DND-41 (cell line): ENCODE data around the gene ADCY9.

ENCODE experiments used
- ATAC-seq: fragments of 200-7000 bp; cut with Tn5 transposase; 3 replicates; pipeline ENCODE4 v1.9.1; 2021; ENCODE audit warnings: low read depth; ENCODE audit not compliant: insufficient read depth
- DNase-seq: peaks from one replicate; pipeline ENCODE4 v3.0.0-alpha.2; 2020
- H2AFZ ChIP-seq: 2 replicates; pipeline ENCODE4 v1.6.0; 2012; ENCODE audit warnings: low read depth, low read length
- H3K27ac ChIP-seq: 2 replicates; pipeline ENCODE4 v1.5.1; 2012; ENCODE audit warnings: low read length, inconsistent platforms
- H3K27me3 ChIP-seq: fragments of 200-600 bp; sonication (generic); 2 replicates; pipeline ENCODE4 v1.6.0; 2012; ENCODE audit warnings: low read length, mild to moderate bottlenecking, inconsistent platforms; ENCODE audit not compliant: insufficient read depth, poor library complexity
- H3K36me3 ChIP-seq: 2 replicates; pipeline ENCODE4 v1.5.1; 2012; ENCODE audit warnings: low read length, inconsistent platforms; ENCODE audit not compliant: insufficient read depth
- H3K4me1 ChIP-seq: 2 replicates; pipeline ENCODE4 v1.5.1; 2012; ENCODE audit warnings: mild to moderate bottlenecking, low read length; ENCODE audit not compliant: insufficient read depth
- H3K4me2 ChIP-seq: 2 replicates; pipeline ENCODE4 v1.6.0; 2012; ENCODE audit warnings: mild to moderate bottlenecking, moderate library complexity, low read length, inconsistent platforms; ENCODE audit not compliant: insufficient read depth
- H3K4me3 ChIP-seq, 2 experiments: fragments of 200-600 bp in 1 of 2; shearing (Covaris generic) in 1 of 2; 2 replicates each; pipeline ENCODE4 v1.5.1; 2012 to 2016; ENCODE audit warnings: inconsistent platforms in 2 of 2, low read length in 2 of 2, mild to moderate bottlenecking in 2 of 2, low read depth in 1 of 2, moderate library complexity in 1 of 2
- H3K79me2 ChIP-seq: 2 replicates; pipeline ENCODE4 v1.6.0; 2012; ENCODE audit warnings: low read length, inconsistent platforms; ENCODE audit not compliant: insufficient read depth
- H3K9ac ChIP-seq: 2 replicates; pipeline ENCODE4 v1.6.0; 2012; ENCODE audit warnings: low read depth, mild to moderate bottlenecking, inconsistent platforms, low read length, moderate library complexity
- H3K9me3 ChIP-seq: 2 replicates; pipeline ENCODE4 v1.5.1; 2012; ENCODE audit warnings: low read length, moderate library complexity, mild to moderate bottlenecking, inconsistent platforms; ENCODE audit not compliant: insufficient read depth, severe bottlenecking
- H4K20me1 ChIP-seq: 2 replicates; pipeline ENCODE4 v1.6.0; 2012; ENCODE audit warnings: low read length; ENCODE audit not compliant: insufficient read depth
- CTCF ChIP-seq: IDR thresholded peaks from 2 replicates; pipeline ENCODE4 v1.5.1; 2012; ENCODE audit warnings: borderline replicate concordance, low read length, moderate library complexity, mild to moderate bottlenecking; ENCODE audit not compliant: poor library complexity, severe bottlenecking; ENCODE audit errors: extremely low read depth
- EZH2 ChIP-seq: IDR thresholded peaks from 3 replicates; pipeline ENCODE4 v1.6.1; 2012; ENCODE audit warnings: borderline replicate concordance, low read depth, mild to moderate bottlenecking, moderate library complexity, low read length, inconsistent platforms; ENCODE audit not compliant: severe bottlenecking

ADCY9 gene

GRCh38 chr16:3920206-3920605, 196.0 kb downstream of the ADCY9 start:
- DNase-seq (no peak), ATAC-seq (no peak)
- TF ChIP-seq CTCF, result no peak
- TF ChIP-seq EZH2, result no peak
- Histone ChIP-seq H3K4me1 (no peaks in the 10 kb centered on the region), H3K27ac (no peak overlapping the region), H3K9me3 (peaks cover 15% of the 10 kb centered on the region), H3K4me2 (no peak overlapping the region), H3K79me2 (no peaks in the 10 kb centered on the region), H3K4me3 (no peak overlapping the region), H3K27me3 (no peaks in the 10 kb centered on the region), H2AFZ (no peak overlapping the region), H3K9ac (no peak overlapping the region), H3K36me3 (no peaks in the 10 kb centered on the region), H4K20me1 (no peaks in the 10 kb centered on the region)

- DNase-seq, result no peak
- Histone ChIP-seq H3K4me3 (no peak overlapping the region), H3K9ac (no peak overlapping the region), H4K20me1 (no peaks in the 10 kb centered on the region), H2AFZ (no peak overlapping the region), H3K9me3 (peaks cover 15% of the 10 kb centered on the region), H3K27me3 (no peaks in the 10 kb centered on the region), H3K4me1 (no peaks in the 10 kb centered on the region), H3K79me2 (no peaks in the 10 kb centered on the region), H3K36me3 (no peaks in the 10 kb centered on the region), H3K4me2 (no peak overlapping the region), H3K27ac (no peak overlapping the region)
- TF ChIP-seq CTCF (no peak), EZH2 (no peak)
- no peak for ATAC-seq
Measured at GRCh38 chr16:3919413-3919812, 196.8 kb downstream of the ADCY9 start.

- Histone ChIP-seq H4K20me1 (no peaks in the 10 kb centered on the region), H2AFZ (no peak overlapping the region), H3K4me2 (no peak overlapping the region), H3K4me1 (no peaks in the 10 kb centered on the region), H3K9me3 (peaks cover 15% of the 10 kb centered on the region), H3K9ac (no peak overlapping the region), H3K4me3 (no peak overlapping the region), H3K27ac (no peak overlapping the region), H3K79me2 (no peaks in the 10 kb centered on the region), H3K36me3 (no peaks in the 10 kb centered on the region), H3K27me3 (no peaks in the 10 kb centered on the region)
- DNase-seq (no peak), ATAC-seq (no peak)
- TF ChIP-seq CTCF (no peak), EZH2 (no peak)
Measured at GRCh38 chr16:3915426-3916260, 200.6 kb downstream of the ADCY9 start.
